BJ (cell line): ENCODE results near the gene NDRG4. TPM values are rescaled to one million over a fixed set of nuclear protein-coding genes. Genes with fewer than 3 reads are reported as not detected.

Experiments
- CTCF ChIA-PET: fragments of 350-600 bp; formaldehyde crosslinking; extraction: SDS; loops from one replicate; lab custom pipeline; 2021; ENCODE audit warnings: antibody characterized with exemption, inconsistent platforms; lab: Yijun Ruan, JAX
- POLR2A ChIA-PET: fragments of 300-600 bp; sonication (Branson Sonifier 250); formaldehyde crosslinking; extraction: SDS; loops from one replicate; lab custom pipeline; 2021; ENCODE audit warnings: antibody characterized with exemption; lab: Charles Lee
- DNase-seq: peaks from one replicate; pipeline ENCODE4 v3.0.0-alpha.2; 2011; ENCODE audit warnings: low read depth
- H3K27me3 ChIP-seq: 2 replicates; pipeline ENCODE4 v1.6.0; 2011; ENCODE audit warnings: low read length; ENCODE audit not compliant: control insufficient read depth, insufficient read depth
- H3K36me3 ChIP-seq: 2 replicates; pipeline ENCODE4 v1.5.1; 2011; ENCODE audit warnings: low read length; ENCODE audit not compliant: control insufficient read depth, insufficient read depth
- H3K4me3 ChIP-seq: 2 replicates; pipeline ENCODE4 v1.5.1; 2011; ENCODE audit warnings: low read depth, mild to moderate bottlenecking, control low read depth, low read length
- polyA plus RNA-seq: library from polyadenylated mRNA; depleted of rRNA; stranded (reverse); fragments of >200 nt; gene quantifications from 2 replicates; pipeline ENCODE4 v1.2.3, GENCODE V29; 2011
- TF ChIP-seq, protein P1 (sequence below): IDR thresholded peaks from 2 replicates; pipeline ENCODE4 v1.5.1; 2011; ENCODE audit warnings: low read depth, mild to moderate bottlenecking, control low read depth, inconsistent platforms, low read length, moderate library complexity; ENCODE audit not compliant: insufficient read depth

Gene NDRG4
- polyA plus RNA-seq, 1 experiment: 20.7 TPM

- H3K36me3 ChIP-seq: peaks cover 20% of the 10 kb centered on the region
- no peak for DNase-seq
- H3K27me3 ChIP-seq: no peaks in the 10 kb centered on the region
- TF ChIP-seq, protein P1, sequence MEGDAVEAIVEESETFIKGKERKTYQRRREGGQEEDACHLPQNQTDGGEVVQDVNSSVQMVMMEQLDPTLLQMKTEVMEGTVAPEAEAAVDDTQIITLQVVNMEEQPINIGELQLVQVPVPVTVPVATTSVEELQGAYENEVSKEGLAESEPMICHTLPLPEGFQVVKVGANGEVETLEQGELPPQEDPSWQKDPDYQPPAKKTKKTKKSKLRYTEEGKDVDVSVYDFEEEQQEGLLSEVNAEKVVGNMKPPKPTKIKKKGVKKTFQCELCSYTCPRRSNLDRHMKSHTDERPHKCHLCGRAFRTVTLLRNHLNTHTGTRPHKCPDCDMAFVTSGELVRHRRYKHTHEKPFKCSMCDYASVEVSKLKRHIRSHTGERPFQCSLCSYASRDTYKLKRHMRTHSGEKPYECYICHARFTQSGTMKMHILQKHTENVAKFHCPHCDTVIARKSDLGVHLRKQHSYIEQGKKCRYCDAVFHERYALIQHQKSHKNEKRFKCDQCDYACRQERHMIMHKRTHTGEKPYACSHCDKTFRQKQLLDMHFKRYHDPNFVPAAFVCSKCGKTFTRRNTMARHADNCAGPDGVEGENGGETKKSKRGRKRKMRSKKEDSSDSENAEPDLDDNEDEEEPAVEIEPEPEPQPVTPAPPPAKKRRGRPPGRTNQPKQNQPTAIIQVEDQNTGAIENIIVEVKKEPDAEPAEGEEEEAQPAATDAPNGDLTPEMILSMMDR: no peak
- ChIA-PET CTCF (interaction anchor here (0.9 kb wide), 2 partner anchors 29 to 31 kb away, joined by 3 to 4 read pairs; no protein-coding TSS in a partner anchor), POLR2A (no interaction called here)
- H3K4me3 ChIP-seq: no peak overlapping the region
Measured at GRCh38 chr16:58541711-58542110, 41.8 kb downstream of the NDRG4 start.

GRCh38 chr16:58542291-58542690 lies 42.3 kb downstream of the NDRG4 start:
- TF ChIP-seq, protein P1: no peak
- H3K4me3 ChIP-seq: no peak overlapping the region
- H3K27me3 ChIP-seq: no peaks in the 10 kb centered on the region
- peaks cover 15% of the 10 kb centered on the region for H3K36me3 ChIP-seq
- DNase-seq: no peak
- POLR2A ChIA-PET: no interaction called here
- CTCF ChIA-PET: interaction anchor here (0.9 kb wide), 1 partner anchor 30 kb away, joined by 4 read pairs; no protein-coding TSS in a partner anchor

DNA sequence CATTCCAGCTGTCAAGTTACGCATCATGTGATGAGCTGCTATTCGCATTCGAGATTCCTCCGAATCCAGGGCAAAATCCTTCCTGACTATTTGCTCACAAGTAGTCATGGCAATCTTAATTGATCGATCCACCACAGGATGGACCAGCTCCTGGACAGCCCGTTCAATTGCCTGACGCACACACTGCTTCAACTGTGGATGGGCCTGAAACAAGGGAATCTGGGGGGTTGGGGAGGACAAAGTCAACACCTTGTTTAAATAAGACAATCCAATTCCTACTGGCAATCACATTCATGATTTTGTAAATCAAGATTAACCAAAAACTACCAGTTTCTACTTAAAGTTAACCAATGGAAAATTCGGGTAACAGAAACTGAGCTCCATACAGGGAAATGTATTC lies 43.7 kb downstream of the NDRG4 start:
- POLR2A ChIA-PET: no interaction called here
- Histone ChIP-seq H3K36me3 (peaks cover 8% of the 10 kb centered on the region), H3K27me3 (no peaks in the 10 kb centered on the region), H3K4me3 (no peak overlapping the region)
- no peak for DNase-seq
- CTCF ChIA-PET: no interaction called here
- TF ChIP-seq, protein P1: no peak

DNA sequence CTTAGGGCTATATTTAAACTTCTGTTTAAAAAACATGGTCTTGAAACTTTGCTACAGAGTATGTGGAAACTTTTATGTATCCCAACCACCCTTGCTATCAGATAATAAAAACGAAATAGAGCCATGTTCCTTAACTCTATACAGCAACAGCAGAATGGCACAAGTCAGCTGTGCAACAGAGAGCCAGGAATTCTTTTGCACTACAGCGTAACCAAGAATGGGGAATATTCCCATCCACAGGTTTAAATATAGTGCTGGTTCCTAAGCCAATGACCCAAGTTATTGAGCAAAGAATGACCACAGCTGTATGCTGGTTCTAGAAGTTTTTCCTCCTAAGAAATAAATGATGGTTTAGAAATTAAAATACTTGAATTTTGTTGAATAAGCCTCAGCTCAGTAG lies 48.4 kb downstream of the NDRG4 start:
- Histone ChIP-seq H3K4me3 (no peak overlapping the region), H3K27me3 (no peaks in the 10 kb centered on the region), H3K36me3 (peaks cover 15% of the 10 kb centered on the region)
- POLR2A ChIA-PET: no interaction called here
- no peak for DNase-seq
- TF ChIP-seq, protein P1: no peak
- CTCF ChIA-PET: no interaction called here

DNA sequence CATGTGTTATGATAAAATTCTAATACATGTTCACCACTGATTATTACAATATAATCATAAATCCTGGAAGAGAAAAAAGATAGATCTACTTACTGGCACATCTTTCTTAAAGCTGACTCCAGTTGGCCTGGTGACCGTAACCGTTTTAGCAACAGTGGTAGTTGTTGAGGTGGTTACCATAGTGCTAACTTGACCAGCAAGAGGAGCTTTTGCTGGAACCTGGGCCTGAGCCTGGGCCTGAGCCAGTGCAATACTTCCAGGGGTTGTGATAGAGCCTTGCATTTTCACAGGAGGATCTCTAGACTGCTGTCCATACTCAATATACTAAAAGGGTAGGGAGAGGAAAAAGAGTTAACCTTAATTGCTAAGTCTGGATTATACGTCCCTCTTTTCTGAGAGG lies 51.6 kb downstream of the NDRG4 start:
- CTCF ChIA-PET: interaction anchor here (0.8 kb wide), 1 partner anchor 32 kb away, joined by 3 read pairs; no protein-coding TSS in a partner anchor
- TF ChIP-seq, protein P1: no peak
- POLR2A ChIA-PET: no interaction called here
- Histone ChIP-seq H3K27me3 (no peaks in the 10 kb centered on the region), H3K4me3 (no peak overlapping the region), H3K36me3 (peaks cover 15% of the 10 kb centered on the region)
- DNase-seq: no peak
